ENCODE measurements around the gene BTBD17. TPM values are rescaled to one million over a fixed set of nuclear protein-coding genes. Genes with fewer than 3 reads are reported as not detected.

The BTBD17 gene
- total and polyA plus RNA-seq, 2 experiments from 2014 or later: 1.9 to 5.0 TPM

DNA sequence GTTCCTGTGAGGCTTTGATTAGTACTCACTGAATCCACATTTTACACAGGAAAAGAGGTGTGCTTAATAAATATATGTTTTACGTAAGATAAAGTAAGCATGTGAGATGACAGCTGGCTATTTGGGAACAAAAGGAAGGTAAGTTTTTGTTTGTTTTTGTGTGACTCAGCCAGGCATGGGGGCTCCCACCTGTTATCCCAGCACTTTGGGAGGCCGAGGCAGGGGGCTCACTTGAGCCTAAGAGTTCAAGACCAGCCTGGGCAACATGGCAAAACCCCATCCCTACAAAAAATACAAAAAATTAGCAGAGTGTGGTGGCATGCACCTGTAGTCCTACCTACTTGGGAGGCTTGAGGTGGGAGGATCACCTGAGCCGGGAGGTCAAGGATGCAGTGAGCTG lies 23.5 kb upstream of the BTBD17 start (continued):
- TF ChIP-seq, protein P1, sequence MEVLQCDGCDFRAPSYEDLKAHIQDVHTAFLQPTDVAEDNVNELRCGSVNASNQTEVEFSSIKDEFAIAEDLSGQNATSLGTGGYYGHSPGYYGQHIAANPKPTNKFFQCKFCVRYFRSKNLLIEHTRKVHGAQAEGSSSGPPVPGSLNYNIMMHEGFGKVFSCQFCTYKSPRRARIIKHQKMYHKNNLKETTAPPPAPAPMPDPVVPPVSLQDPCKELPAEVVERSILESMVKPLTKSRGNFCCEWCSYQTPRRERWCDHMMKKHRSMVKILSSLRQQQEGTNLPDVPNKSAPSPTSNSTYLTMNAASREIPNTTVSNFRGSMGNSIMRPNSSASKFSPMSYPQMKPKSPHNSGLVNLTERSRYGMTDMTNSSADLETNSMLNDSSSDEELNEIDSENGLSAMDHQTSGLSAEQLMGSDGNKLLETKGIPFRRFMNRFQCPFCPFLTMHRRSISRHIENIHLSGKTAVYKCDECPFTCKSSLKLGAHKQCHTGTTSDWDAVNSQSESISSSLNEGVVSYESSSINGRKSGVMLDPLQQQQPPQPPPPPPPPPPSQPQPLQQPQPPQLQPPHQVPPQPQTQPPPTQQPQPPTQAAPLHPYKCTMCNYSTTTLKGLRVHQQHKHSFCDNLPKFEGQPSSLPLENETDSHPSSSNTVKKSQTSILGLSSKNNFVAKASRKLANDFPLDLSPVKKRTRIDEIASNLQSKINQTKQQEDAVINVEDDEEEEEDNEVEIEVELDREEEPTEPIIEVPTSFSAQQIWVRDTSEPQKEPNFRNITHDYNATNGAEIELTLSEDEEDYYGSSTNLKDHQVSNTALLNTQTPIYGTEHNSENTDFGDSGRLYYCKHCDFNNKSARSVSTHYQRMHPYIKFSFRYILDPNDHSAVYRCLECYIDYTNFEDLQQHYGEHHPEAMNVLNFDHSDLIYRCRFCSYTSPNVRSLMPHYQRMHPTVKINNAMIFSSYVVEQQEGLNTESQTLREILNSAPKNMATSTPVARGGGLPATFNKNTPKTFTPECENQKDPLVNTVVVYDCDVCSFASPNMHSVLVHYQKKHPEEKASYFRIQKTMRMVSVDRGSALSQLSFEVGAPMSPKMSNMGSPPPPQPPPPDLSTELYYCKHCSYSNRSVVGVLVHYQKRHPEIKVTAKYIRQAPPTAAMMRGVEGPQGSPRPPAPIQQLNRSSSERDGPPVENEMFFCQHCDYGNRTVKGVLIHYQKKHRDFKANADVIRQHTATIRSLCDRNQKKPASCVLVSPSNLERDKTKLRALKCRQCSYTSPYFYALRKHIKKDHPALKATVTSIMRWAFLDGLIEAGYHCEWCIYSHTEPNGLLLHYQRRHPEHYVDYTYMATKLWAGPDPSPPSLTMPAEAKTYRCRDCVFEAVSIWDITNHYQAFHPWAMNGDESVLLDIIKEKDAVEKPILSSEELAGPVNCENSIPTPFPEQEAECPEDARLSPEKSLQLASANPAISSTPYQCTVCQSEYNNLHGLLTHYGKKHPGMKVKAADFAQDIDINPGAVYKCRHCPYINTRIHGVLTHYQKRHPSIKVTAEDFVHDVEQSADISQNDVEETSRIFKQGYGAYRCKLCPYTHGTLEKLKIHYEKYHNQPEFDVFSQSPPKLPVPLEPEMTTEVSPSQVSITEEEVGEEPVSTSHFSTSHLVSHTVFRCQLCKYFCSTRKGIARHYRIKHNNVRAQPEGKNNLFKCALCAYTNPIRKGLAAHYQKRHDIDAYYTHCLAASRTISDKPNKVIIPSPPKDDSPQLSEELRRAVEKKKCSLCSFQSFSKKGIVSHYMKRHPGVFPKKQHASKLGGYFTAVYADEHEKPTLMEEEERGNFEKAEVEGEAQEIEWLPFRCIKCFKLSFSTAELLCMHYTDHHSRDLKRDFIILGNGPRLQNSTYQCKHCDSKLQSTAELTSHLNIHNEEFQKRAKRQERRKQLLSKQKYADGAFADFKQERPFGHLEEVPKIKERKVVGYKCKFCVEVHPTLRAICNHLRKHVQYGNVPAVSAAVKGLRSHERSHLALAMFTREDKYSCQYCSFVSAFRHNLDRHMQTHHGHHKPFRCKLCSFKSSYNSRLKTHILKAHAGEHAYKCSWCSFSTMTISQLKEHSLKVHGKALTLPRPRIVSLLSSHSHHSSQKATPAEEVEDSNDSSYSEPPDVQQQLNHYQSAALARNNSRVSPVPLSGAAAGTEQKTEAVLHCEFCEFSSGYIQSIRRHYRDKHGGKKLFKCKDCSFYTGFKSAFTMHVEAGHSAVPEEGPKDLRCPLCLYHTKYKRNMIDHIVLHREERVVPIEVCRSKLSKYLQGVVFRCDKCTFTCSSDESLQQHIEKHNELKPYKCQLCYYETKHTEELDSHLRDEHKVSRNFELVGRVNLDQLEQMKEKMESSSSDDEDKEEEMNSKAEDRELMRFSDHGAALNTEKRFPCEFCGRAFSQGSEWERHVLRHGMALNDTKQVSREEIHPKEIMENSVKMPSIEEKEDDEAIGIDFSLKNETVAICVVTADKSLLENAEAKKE (CRISPR knock-in tag; IDR thresholded peaks at IDR 0.05): no peak
- TF ChIP-seq EZH2phosphoT487 (IDR thresholded peaks at IDR 0.05; ENCODE audit: unreplicated experiment): no peak
- TF ChIP-seq, protein P2, sequence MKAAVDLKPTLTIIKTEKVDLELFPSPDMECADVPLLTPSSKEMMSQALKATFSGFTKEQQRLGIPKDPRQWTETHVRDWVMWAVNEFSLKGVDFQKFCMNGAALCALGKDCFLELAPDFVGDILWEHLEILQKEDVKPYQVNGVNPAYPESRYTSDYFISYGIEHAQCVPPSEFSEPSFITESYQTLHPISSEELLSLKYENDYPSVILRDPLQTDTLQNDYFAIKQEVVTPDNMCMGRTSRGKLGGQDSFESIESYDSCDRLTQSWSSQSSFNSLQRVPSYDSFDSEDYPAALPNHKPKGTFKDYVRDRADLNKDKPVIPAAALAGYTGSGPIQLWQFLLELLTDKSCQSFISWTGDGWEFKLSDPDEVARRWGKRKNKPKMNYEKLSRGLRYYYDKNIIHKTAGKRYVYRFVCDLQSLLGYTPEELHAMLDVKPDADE (IDR thresholded peaks at IDR 0.05): no peak

DNA sequence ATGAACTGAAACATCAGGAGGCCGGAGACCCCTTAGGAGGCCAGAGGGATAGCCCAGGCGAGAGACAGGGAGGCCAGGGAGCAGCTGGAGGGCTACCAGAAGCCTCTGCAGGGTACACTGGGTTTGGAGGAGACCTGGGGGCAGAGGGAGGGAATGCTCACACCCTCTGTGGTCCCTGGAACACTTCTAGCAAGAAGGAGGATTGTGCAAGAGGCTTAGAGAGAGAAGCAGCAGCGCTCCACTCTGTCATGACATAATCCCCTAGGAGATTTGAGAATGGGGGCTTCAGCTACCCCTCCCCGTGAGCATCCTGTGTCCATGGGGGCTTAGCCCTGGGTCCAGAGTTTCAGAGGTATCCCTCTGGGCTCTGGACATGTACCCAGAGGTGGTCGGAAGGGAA lies 21.5 kb upstream of the BTBD17 start:
- Mint-ChIP-seq H3K4me3 (no peak overlapping the region), H3K4me1 (peaks cover 28% of the 10 kb centered on the region), H3K27me3 (ENCODE audit: insufficient read depth, low read depth, poor library complexity) (peaks cover 17% of the 10 kb centered on the region), H3K27ac (no peak overlapping the region), H3K9me3 (no peaks in the 10 kb centered on the region), H3K36me3 (ENCODE audit: low read depth) (no peaks in the 10 kb centered on the region)
- no peak for ATAC-seq
- Histone ChIP-seq H3K4me2 (no peak overlapping the region), H3F3A (replicated peaks; ENCODE audit: low read depth) (0 out of 2 replicates have a peak, but pooled peaks cover 3% of the 10 kb centered on the region), H3K79me2 (replicated peaks; ENCODE audit: insufficient read depth) (no peaks in the 10 kb centered on the region), H2AFZ (no peak overlapping the region), H3K9me2 (ENCODE audit: insufficient read depth) (no peaks in the 10 kb centered on the region), H3K4me1 (ENCODE audit: insufficient read depth) (peaks cover 34% of the 10 kb centered on the region), H4K20me1 (replicated peaks; ENCODE audit: insufficient read depth) (no peaks in the 10 kb centered on the region), H3K36me3 (ENCODE audit: insufficient read depth) (no peaks in the 10 kb centered on the region), H3K4me3 (no peak overlapping the region), H3K27me3 (ENCODE audit: insufficient read depth) (no peaks in the 10 kb centered on the region), H3K27ac (ENCODE audit: low read depth) (no peak overlapping the region)
- no peak for DNase-seq (ENCODE audit: low spot score)
- TF ChIP-seq ZNF114 (CRISPR knock-in tag; IDR thresholded peaks at IDR 0.05) (no peak), JUNB (IDR thresholded peaks at IDR 0.05; ENCODE audit: unreplicated experiment) (no peak), NANOG (IDR thresholded peaks at IDR 0.05; ENCODE audit: borderline replicate concordance) (no peak), STAT1 (IDR thresholded peaks at IDR 0.05; ENCODE audit: unreplicated experiment) (no peak), CREB1 (CRISPR knock-in tag; IDR thresholded peaks at IDR 0.05; ENCODE audit: low read depth) (no peak)
- TF ChIP-seq, protein P3, sequence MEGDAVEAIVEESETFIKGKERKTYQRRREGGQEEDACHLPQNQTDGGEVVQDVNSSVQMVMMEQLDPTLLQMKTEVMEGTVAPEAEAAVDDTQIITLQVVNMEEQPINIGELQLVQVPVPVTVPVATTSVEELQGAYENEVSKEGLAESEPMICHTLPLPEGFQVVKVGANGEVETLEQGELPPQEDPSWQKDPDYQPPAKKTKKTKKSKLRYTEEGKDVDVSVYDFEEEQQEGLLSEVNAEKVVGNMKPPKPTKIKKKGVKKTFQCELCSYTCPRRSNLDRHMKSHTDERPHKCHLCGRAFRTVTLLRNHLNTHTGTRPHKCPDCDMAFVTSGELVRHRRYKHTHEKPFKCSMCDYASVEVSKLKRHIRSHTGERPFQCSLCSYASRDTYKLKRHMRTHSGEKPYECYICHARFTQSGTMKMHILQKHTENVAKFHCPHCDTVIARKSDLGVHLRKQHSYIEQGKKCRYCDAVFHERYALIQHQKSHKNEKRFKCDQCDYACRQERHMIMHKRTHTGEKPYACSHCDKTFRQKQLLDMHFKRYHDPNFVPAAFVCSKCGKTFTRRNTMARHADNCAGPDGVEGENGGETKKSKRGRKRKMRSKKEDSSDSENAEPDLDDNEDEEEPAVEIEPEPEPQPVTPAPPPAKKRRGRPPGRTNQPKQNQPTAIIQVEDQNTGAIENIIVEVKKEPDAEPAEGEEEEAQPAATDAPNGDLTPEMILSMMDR (conservative IDR thresholded peaks at IDR 0.05; ENCODE audit: low read depth in 2 of 2): no peak
- TF ChIP-seq, protein P4, sequence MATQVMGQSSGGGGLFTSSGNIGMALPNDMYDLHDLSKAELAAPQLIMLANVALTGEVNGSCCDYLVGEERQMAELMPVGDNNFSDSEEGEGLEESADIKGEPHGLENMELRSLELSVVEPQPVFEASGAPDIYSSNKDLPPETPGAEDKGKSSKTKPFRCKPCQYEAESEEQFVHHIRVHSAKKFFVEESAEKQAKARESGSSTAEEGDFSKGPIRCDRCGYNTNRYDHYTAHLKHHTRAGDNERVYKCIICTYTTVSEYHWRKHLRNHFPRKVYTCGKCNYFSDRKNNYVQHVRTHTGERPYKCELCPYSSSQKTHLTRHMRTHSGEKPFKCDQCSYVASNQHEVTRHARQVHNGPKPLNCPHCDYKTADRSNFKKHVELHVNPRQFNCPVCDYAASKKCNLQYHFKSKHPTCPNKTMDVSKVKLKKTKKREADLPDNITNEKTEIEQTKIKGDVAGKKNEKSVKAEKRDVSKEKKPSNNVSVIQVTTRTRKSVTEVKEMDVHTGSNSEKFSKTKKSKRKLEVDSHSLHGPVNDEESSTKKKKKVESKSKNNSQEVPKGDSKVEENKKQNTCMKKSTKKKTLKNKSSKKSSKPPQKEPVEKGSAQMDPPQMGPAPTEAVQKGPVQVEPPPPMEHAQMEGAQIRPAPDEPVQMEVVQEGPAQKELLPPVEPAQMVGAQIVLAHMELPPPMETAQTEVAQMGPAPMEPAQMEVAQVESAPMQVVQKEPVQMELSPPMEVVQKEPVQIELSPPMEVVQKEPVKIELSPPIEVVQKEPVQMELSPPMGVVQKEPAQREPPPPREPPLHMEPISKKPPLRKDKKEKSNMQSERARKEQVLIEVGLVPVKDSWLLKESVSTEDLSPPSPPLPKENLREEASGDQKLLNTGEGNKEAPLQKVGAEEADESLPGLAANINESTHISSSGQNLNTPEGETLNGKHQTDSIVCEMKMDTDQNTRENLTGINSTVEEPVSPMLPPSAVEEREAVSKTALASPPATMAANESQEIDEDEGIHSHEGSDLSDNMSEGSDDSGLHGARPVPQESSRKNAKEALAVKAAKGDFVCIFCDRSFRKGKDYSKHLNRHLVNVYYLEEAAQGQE (IDR thresholded peaks at IDR 0.05; ENCODE audit: unreplicated experiment): no peak

Data from GM23338 (cell line).